MM.1S (cell line): ENCODE data around the gene DCDC1.

Source experiments
- CTCF ChIP-seq: fragments of 300-600 bp; sonication (generic); IDR thresholded peaks from 2 replicates; pipeline ENCODE4 v1.5.1; 2016; ENCODE audit warnings: antibody characterized with exemption, low read length, mixed read lengths
- EZH2 ChIP-seq: fragments of 300-600 bp; sonication (generic); optimal IDR thresholded peaks from 2 replicates; pipeline ENCODE3; 2017; ENCODE audit warnings: low read depth, mild to moderate bottlenecking, antibody characterized with exemption, low read length, mixed read lengths
- EZH2phosphoT487 ChIP-seq: fragments of 300-600 bp; sonication (generic); IDR thresholded peaks from 2 replicates; pipeline ENCODE4 v1.6.1; 2018; ENCODE audit warnings: antibody characterized with exemption, low read length

- no peak for TF ChIP-seq EZH2phosphoT487
- TF ChIP-seq CTCF, result no peak
- no peak for TF ChIP-seq EZH2
Observed at GRCh38 chr11:31417816-31418215, 48.3 kb upstream of the DCDC1 start.
